Prostate gland (tissue), 2 donors: ENCODE data around the gene NKTR.
A peak's percentile ranks its signal among the peaks of the same experiment; 100 is the strongest.

Experiments used
- POLR2A ChIP-seq: fragments of 450-650 bp; IDR thresholded peaks from one replicate; pipeline ENCODE4 v1.6.1; 2016; ENCODE audit warnings: antibody characterized with exemption, mild to moderate bottlenecking
- TF ChIP-seq, protein P1 (sequence below), 4 experiments: fragments of 200-600 bp in 2 of 4; fragments of 450-650 bp in 2 of 4; sonication (generic) in 2 of 4; IDR thresholded peaks; 1 replicate in 3 of 4; 2 replicates in 1 of 4; pipeline ENCODE4 v1.5.1; 2016 to 2019; ENCODE audit warnings: antibody characterized with exemption in 4 of 4, mild to moderate bottlenecking in 2 of 4, moderate library complexity in 2 of 4

DNA sequence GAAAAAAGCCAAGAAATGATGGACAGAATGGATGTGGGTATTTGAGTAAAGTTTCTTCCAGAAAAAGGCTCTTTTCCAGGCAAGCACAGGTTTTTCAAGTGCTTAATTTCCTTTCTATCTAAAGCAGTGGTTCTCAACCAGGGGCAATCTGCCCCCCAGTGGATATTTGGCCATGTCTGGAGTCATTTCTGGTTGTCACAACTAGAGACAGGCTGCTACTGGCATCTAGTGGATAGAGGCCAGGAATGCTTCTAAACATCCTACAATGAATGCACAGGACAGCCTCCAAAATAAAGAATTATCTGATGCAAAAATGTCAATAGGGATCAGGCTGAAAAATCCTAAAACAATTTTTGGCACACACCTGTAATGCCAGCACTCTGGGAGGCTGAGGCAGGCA lies 42.6 kb upstream of the NKTR start:
- no peak for TF ChIP-seq POLR2A
- TF ChIP-seq, protein P1, sequence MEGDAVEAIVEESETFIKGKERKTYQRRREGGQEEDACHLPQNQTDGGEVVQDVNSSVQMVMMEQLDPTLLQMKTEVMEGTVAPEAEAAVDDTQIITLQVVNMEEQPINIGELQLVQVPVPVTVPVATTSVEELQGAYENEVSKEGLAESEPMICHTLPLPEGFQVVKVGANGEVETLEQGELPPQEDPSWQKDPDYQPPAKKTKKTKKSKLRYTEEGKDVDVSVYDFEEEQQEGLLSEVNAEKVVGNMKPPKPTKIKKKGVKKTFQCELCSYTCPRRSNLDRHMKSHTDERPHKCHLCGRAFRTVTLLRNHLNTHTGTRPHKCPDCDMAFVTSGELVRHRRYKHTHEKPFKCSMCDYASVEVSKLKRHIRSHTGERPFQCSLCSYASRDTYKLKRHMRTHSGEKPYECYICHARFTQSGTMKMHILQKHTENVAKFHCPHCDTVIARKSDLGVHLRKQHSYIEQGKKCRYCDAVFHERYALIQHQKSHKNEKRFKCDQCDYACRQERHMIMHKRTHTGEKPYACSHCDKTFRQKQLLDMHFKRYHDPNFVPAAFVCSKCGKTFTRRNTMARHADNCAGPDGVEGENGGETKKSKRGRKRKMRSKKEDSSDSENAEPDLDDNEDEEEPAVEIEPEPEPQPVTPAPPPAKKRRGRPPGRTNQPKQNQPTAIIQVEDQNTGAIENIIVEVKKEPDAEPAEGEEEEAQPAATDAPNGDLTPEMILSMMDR (IDR thresholded peaks at IDR 0.05) = peak in 2 of 4 experiments; percentile 11 to 32
